GM18517 (cell line): ENCODE measurements around the gene MYH2.
"Not testable (repeated sequence)": the region's sequence is repeated elsewhere in the genome, so short reads cannot be mapped to it uniquely, and the experiment has no call there.

Experiments
- ATAC-seq: cut with Tn5 transposase; IDR thresholded peaks from one replicate; pipeline ENCODE4 v1.9.1; 2021; ENCODE audit warnings: mild to moderate bottlenecking, moderate library complexity; ENCODE audit not compliant: unreplicated experiment

MYH2 gene

DNA sequence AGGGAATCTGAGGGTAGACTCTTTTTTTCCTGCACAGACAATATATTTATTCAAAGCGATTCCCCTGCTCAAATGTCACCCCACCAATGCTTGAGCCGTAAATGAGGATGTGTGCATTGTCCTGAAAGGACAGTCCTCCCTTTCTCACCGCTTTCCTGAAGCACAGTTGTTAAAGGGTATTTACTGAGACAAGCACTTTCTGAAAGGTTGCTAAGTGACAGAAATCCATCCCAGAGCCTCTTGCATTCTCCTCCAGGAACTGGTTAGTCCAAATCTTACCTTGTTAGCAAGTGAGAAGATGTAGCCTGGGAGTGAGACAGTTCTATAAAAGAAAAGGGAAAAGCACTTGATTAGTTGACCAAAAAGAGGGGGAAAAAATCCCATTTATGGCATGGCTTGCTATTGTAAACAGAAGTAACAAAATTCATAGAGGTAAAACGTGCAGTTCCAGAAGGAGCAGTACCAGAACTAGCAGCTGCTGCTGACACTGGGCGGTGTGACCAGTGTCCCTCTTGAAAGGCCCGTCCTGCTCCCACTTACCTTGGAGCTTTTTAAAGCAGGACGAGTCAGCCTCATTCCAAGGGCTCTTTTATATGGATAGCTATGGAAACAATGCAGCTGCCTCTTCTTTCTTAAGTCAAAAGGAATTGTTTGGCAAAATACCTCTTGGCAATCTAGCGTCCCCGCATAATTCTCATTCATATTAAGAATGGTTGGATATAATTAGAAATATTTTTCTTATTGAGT is at the start of gene MYH2:
MYH2 (minus strand) TSS at position 563 of the 747 bp plus-strand sequence. CDS start 1,738 bp downstream, outside the sequence.
- ATAC-seq = no peak

DNA sequence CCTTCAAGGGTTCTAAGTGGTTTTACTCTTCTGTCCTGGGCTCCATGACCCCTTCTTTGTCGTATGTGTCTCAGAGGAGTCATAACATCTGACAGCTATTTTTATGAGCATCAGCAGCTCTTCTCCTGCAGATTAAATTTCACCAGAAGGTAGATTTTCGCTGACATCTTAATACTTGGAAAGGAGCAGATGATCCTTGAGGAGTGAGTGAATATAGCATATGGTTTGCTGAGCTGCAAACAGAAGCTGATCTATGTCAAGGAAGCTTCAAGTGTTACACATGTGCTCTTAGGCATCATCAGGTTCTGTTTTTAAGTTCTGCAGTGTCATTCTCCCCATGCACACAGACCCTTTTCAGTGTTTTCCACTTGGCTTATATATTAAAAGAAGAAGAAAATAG is 49.2 kb upstream of the MYH2 start:
- ATAC-seq = no peak

DNA sequence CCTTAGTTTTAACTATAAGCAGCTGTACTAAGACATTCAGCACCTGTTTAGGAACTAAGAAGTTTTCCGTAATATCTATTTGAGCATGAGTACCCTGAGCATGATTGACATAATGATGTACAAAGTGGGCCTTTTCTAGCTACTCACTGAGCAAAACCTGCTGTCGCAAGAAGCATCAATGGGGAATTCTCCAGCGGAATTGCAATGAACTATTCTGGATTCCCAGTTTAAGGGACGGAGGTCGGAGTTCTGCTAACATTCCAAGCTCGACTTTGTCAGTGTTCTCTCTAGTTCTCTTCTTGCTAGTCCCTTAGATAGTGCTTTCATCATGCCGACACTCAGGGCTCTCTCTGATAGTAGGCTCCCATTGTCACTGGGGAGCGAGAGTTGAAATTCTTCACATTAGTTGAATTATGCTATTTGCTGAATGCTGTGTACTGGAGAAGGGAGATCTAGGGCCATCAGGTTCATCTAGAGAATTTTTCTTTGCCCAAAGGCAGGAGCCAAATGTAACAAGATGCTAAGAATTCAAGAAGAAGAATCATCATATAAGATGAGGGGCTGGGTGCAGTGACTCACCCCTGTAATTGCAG is 40.2 kb upstream of the MYH2 start:
- ATAC-seq = no peak

DNA sequence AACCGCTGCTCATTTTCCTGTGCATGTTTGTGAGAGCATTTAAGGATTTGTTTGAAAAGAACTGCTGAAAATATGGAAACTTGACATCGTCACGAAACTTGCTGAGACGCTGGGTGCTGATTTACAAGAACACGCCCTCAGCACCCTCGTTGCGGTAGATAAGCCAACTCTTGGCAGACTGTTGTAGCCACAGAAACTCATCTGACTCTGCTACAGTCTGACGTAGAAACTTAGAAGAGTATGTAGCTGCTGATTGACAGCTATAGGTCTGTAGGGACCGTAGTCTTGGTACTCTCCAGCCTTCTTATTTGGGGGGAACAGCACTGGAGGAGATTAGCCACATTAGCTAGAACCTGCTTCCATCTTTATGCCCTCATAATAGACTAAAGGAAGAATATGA is 36.1 kb upstream of the MYH2 start:
- no peak for ATAC-seq

DNA sequence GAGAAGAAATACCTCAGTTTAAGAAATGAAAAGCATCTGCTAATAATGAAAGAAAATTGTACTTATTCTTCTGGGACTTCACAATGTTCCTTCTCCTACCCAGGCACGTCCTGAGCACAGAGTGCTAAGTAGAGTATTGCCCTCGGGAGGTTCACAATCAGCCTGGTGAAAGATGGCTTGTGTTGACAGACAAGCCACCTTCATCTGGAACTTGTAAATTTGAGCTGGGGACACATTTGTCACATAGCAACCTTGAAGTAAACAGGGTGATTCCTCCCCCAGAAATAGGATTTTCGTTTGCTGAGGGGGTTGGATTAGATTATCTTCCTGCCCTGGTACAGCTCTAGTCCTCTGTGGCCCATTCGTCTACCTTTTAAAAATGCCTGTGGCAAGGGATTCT is 34.4 kb upstream of the MYH2 start:
- ATAC-seq = no peak

DNA sequence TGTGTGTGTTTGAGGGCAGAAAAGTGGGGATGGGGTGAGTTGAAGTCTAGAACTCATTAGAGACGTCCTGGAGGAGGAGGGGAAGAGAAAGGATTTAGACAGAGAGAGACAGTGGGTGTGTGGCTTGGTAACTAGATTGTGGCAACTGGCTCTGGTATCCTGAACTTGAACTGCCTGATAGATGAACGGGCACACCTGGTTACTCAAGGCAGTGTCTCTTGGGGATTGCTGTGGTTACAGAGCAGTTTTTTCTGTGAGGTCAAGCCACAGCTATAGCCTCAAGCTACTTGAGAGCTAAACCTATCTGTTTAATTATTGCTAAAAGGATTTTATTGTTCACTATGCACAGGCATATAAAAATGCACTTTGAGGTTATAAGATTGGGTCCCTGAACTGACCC is 29.8 kb upstream of the MYH2 start:
- ATAC-seq = no peak

DNA sequence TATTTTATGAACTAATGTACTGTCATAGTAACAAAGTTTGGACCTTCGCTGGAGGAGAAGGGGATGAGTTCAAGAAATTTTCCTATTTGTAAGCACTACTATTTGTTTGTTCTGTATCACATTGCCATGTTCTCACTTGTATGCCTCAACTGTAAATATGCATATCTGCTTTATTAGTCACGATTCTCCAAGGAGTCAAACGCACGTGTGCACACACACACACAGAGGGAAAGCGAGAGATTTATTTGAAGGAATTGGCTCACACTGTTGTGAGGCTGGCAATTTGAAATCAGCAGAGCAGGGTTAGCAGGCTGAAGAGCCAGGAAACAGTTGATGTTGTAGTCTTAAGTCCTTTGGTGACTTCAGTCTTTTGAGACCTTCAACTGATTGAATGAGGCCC is 24.9 kb upstream of the MYH2 start:
- no peak for ATAC-seq

DNA sequence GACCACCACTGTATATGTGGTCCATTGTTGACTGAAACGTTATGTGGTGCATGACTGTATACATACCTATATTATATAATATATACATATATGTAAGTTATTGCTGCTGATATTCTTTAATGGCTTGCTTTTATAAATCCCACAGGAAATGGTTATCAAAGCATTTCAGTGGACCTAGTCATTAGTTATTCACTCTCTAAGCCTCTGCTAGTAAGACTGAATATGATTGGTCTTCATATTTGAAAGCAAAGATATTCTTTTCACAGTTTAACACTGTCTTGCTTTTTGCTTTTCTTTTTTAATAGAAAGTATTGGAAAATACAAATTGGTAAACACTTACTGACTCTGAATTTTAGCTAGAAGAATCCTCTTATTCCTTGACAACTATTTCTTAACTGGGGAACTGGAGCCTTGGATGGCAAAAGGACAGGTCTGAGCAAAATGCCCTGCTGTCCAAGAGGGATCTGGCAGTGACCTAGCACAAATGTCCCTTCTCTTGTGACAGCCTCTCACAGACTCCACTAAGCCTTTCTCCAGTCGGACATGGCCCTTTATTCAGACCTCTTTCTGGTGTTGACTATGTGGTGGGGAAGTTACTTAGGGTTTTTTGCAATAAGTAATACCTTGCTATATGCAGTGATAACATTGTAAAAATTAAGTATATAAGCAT is 14.7 kb upstream of the MYH2 start:
- no peak for ATAC-seq

DNA sequence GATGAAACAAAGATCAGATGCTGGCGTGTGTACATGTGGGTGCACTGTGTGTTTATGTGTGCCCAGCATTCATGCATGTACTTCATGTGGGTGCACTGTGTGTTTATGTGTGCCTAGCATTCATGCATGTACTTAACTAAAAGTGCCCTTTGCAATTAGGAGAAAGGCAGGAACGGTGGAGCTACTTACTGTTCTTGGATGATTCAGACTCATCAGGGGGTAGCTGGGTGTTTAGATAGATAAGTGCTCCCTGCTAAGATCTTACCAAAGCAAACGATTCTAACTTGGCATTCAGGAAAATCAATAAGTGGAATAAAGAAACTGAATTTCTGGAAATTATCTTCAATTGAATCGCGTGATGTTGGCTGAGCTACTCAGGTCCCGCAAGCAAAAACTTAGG is 8.6 kb upstream of the MYH2 start:
- no peak for ATAC-seq

DNA sequence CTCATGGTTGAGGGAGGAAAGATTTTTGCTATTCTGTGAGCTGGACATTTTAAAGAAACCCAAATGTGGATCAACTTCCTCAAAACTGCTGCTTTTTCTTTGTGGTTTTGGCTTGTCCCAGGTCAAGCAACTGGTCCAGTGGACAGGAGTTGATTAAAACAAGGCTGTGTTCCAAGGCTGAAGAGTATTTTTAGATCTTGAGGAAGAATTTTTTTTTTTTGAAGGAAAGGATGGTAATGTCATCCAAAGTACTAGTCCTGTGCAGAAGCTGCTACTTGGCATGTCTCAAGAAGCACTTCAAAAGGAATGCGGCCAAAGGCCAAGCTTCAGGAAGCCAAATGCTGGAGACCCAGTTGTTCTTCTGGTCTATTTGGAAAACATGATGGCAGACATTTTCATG is 8.0 kb upstream of the MYH2 start:
- no peak for ATAC-seq

DNA sequence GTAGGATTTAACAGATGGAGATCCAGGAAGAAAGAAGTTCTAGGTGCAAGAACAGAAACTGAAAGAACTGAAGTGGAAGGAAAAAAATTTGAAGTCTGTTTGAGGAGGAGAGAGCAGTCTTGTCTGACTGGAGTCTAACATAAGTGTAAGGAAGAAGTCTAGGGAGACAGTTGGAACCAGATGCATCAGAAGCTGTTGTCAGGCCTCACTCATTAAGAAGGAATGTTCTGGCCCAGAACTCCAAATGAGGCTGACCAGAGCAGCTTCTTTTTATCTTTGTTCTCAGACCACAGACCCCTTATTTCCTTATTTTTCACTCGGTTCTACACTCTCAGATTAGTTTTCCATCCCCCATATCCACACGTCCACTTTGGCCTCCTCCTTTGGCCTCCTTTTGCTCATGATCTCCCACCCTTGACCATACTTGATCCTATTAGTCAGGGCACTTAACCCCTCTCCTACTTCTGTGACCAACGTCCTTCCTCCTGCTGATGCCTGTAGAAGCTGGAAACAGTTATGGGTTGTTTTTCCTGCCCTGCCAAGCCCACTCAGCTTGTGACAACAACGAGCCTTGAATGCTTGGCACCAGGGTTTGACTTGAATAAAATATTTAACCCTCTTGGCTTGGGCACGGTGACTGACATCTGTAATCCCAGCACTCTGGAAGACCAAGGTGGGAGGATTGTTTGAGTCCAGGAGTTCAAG is 7.0 kb upstream of the MYH2 start:
- ATAC-seq = no peak

DNA sequence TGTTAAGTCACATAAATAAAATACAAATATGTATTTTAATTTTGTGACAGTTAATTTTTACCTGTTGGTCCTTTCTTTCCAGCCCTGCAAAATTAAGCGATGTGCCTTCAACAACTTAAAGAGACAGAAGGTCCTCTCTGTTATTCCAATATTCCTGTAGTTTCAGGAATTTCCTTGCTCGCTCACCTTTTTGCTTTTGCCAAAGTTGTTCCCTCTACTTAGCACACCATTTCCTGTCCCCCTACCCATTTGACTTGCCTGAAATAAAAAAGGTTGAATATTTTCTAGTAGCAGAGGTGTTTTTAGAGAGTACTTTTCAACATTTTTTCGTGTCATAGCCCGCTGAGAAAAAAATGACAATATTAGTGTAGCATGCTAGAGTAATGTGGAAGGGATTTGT is 556 bp upstream of the MYH2 start:
- ATAC-seq = no peak

DNA sequence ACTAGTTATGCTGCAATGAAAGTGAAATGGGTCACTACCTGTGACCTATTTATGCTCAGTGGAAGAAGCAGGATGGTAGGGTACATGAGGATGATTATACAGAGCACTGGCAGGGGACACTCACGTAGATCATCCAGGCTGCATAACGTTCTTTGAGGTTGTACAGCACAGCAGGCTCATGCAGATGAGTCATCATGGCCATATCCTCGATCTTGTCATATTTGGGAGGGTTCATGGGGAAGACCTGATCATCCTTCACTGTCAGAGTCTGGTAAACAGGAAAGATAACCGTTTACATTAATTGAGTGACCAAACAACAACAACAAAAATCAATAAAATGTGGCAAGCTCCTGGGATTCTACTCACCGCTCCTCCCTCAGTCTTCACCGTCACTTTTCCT is 2.1 kb downstream of the MYH2 start:
- no peak for ATAC-seq

DNA sequence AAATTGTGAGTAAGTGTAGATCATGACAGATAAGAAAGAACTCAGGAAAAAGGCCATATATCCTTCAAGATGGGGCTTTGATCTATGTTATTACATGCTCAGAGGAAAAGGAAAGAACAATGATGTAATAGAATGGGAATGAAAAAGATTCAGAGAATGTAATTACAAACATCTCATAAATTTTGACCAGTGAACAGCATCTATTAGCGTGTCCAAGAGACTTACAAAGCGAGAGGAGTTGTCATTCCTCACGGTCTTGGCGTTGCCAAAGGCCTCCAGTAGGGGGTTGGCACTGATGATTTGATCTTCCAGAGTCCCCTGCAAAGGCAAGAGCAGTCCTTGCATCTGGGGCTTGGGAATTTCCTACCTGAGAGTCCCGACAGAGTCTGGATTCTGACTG is 6.0 kb downstream of the MYH2 start:
- not testable (repeated sequence) for ATAC-seq

DNA sequence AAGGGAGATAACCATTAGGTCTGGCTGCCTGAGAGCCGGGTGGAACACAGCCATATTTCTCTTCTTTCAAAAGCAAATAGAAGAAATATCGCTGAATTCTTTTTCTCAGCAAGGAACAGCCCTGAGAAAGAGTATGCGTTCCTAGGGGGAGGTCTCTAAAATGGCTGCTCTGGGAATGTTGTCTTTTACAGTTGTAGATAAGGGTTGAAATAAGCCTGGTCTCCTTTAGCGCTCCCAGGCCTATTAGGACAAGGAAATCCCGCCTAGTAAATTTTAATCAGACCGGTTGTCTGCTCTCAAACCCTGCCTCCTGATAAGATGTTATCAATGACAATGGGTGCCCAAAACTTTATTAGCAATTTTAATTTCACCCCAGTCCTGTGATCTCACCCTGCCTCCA is 8.3 kb downstream of the MYH2 start:
- not testable (repeated sequence) for ATAC-seq

DNA sequence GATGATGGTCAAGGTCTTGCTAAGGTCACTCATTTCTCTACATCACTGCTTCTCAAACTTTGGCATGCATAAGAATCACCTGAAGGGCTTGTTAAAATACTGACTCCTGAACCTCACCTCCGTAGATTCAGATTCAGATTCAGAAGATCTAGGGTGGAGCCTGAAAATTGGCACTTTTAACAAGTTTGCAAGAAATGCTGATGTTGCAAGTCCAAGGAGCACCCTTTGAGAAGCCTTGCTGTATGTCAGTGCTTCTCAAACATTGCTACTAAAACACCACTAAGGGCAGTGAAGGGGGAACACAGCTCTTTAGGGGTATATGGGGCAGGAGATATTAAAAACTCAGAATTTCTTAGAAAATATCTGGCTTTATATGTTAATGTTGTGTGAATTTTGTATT is 17.4 kb downstream of the MYH2 start:
- ATAC-seq = no peak

DNA sequence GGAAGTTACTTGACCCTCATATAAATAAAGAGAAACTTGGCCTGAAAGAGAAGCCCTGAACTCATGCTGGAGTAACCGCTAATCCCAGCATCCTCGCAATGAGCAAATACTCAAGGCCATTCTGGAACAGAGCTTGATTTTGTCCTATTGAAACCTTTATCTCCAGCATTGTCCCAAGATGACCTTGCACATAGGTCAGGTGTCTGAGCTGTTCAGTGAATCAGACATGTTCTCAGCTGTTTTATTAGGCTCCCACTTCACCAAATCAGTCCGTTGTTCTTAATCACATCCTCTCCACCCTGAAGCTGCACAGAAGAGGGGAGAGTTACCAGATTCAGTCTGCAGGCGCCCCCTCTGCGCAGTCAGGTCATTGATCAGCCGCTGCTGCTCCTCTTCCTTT is 22.0 kb downstream of the MYH2 start:
- ATAC-seq = no peak

DNA sequence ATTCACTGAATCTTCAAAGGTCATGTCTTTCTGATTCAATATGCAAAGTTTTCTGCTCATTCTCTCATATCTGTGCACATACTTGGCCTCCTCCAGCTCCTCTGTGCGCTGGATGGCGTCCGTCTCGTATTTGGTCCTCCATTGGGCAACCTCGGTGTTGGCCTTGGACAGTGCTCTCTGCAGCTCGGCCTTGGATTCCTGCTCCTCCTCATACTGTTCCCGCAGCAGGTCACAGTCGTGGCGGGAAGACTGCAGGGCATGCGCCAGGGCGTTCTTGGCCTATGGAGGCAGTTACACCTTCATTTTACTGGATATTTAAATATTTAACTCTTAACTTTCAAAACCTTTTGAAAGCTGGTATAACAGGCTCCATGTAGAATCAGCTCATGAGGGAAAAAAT is 22.9 kb downstream of the MYH2 start:
- no peak for ATAC-seq

DNA sequence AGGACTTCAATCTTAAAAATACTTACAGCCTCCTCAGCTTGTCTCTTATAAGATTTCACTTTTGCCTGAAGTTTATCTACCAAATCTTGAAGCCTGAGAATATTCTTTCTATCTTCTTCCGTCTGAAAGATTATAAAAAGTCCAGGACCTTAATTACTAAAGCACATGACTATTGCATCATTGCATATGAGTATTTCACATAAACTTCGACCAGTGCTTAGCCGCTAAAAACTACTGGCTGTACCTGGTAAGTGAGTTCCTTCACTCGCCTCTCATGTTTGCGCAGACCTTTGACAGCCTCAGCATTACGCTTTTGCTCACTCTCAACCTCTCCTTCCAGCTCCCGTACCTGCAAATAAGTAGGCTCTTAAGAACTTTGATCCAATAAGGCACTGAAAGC is 26.4 kb downstream of the MYH2 start:
- no peak for ATAC-seq

DNA sequence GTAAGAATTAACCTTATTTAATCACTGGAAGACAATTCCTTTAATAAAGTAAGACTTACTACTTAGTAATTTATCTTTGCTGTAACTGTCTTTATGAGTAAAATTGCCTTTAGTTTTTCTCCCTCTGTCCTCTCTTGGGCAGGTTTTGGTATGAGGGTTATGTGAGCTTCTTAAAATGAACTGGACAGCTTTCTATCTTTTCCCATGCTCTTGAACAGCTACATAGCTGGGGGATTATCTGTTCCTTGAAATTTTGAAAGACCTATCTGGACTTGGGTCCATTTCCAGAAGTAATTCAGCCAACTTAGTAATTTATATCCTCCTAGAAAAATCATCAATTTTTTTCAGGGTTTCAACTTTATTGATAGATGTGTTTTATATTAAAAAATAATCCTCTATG is 27.5 kb downstream of the MYH2 start:
- ATAC-seq = no peak

DNA sequence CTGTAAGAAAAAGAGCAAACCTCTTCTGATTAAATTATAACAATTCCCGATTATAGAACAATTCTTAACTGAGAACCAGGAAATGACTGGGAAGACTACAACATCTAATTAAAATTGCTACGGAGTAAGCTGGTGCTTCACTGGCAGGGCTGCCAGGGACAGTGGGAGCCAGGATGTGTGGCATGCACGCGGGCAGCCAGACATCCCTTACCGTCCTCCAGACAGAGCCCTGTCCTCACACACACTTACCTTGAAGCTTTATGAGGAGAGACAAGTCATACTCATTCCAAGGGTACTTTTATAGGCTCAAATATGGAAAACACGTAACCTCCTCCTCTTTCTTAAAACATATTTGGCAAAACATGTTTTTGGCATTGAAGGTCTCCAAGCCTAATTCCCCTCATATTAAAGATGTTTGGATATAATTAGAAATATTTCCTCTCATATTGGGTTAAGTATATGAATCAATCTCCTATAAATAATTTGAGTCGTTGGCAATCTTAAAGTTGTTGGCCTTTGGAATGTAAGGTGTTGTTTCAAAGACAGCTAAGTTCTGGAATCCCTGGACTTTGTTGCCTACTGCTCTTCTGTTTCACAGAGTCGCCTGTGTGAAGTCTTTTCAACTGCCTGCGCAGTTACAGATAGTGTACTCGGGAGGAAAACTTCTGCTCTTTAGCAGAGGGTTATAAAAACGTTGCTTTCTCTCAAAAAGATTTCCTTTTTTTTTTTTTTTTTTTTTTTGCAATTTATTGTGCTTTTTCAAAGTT is 31.0 kb downstream of the MYH2 start, which contains the start of gene MYH1:
MYH1 (minus strand) TSS at position 272 of the 767 bp plus-strand sequence. CDS start 1,900 bp downstream, outside the sequence.
- ATAC-seq = no peak
